A673 (cell line): ENCODE data around the gene PSMG1. TPM values are rescaled to one million over a fixed set of nuclear protein-coding genes. Genes with fewer than 3 reads are reported as not detected.

ENCODE experiments used
- Bru-seq: library from RNA; stranded (reverse); fragments of 400-500 nt; gene quantifications from one replicate; lab custom pipeline; 2021; lab: Mats Ljungman, UMichigan
- BruChase-seq, 2 experiments: library from RNA; stranded (reverse); fragments of 400-500 nt; gene quantifications; one replicate each; lab custom pipeline; 2021; lab: Mats Ljungman, UMichigan
- BruUV-seq: library from RNA; stranded (reverse); fragments of 400-500 nt; replicated peaks from 2 replicates; lab custom pipeline; 2021; lab: Mats Ljungman, UMichigan
- CTCF ChIA-PET: fragments of 300-600 bp; sonication (Branson Sonifier 250); formaldehyde crosslinking; loops from one replicate; lab custom pipeline; 2022; ENCODE audit warnings: antibody characterized with exemption; lab: Charles Lee
- POLR2A ChIA-PET: fragments of 300-600 bp; sonication (Branson Sonifier 250); formaldehyde crosslinking; loops from one replicate; lab custom pipeline; 2022; ENCODE audit warnings: antibody characterized with exemption; ENCODE audit not compliant: low non-redundant PET; lab: Charles Lee
- DNase-seq: peaks from one replicate; pipeline ENCODE4 v3.0.0-alpha.2; 2015; ENCODE audit warnings: low spot score
- H3K27ac ChIP-seq: fragments of 200-600 bp; sonication (generic); 2 replicates; pipeline ENCODE4 v1.5.1; 2016; ENCODE audit warnings: mixed run types, low read depth, mild to moderate bottlenecking, mixed read lengths, antibody characterized with exemption, low read length; ENCODE audit not compliant: poor library complexity, severe bottlenecking
- H3K27me3 ChIP-seq: fragments of 200-600 bp; sonication (generic); replicated peaks from 2 replicates; pipeline ENCODE4 v1.6.1; 2017; ENCODE audit warnings: mixed run types, low read depth, mild to moderate bottlenecking, mixed read lengths, antibody characterized with exemption, low read length; ENCODE audit not compliant: insufficient read depth, poor library complexity
- H3K36me3 ChIP-seq: fragments of 200-600 bp; sonication (generic); 2 replicates; pipeline ENCODE4 v1.6.1; 2016; ENCODE audit warnings: mixed run types, mild to moderate bottlenecking, mixed read lengths, antibody characterized with exemption, low read length; ENCODE audit not compliant: insufficient read depth, poor library complexity, severe bottlenecking
- H3K4me1 ChIP-seq: fragments of 200-600 bp; sonication (generic); 2 replicates; pipeline ENCODE4 v1.6.1; 2017; ENCODE audit warnings: mixed run types, mild to moderate bottlenecking, mixed read lengths, antibody characterized with exemption, low read length; ENCODE audit not compliant: insufficient read depth, poor library complexity, severe bottlenecking
- H3K4me3 ChIP-seq: fragments of 200-600 bp; sonication (generic); 2 replicates; pipeline ENCODE4 v1.5.1; 2016; ENCODE audit warnings: low read depth, mixed run types, mild to moderate bottlenecking, mixed read lengths, low read length; ENCODE audit not compliant: poor library complexity, severe bottlenecking
- H3K9me3 ChIP-seq: fragments of 200-600 bp; sonication (generic); 2 replicates; pipeline ENCODE4 v1.6.1; 2016; ENCODE audit warnings: mixed run types, low read depth, mild to moderate bottlenecking, mixed read lengths, antibody characterized with exemption, low read length; ENCODE audit not compliant: poor library complexity, severe bottlenecking
- CTCF ChIP-seq: fragments of 300-800, 200-600 bp; sonication (generic); conservative IDR thresholded peaks from 2 replicates; pipeline ENCODE4 v1.5.1; 2017; ENCODE audit warnings: low read depth, mild to moderate bottlenecking, antibody characterized with exemption, low read length, moderate library complexity, mixed read lengths
- EZH2 ChIP-seq: fragments of 200-600 bp; sonication (generic); IDR thresholded peaks from 2 replicates; pipeline ENCODE4 v1.6.1; 2017; ENCODE audit warnings: borderline replicate concordance, low read depth, mild to moderate bottlenecking, mixed read lengths, antibody characterized with exemption, low read length; ENCODE audit not compliant: poor library complexity, severe bottlenecking
- intact Hi-C: fragments of 100-400 bp; cut with micrococcal nuclease; formaldehyde crosslinking; loops from one replicate; pipeline ENCODE4 v1.10.0; 2022; ENCODE audit not compliant: unreplicated experiment
- long read RNA-seq: library from polyadenylated mRNA; stranded (forward); transcript quantifications from one replicate; pipeline ENCODE4 v2.0.0, GENCODE V29; 2022
- total RNA-seq: library from RNA; stranded (reverse); gene quantifications from 2 replicates; pipeline ENCODE4 v1.2.3, GENCODE V29; 2021

Gene PSMG1
- 96.5 and 101 TPM in 2 replicates for total RNA-seq
- percentile 90 among the genes with signal in this experiment for Bru-seq, nascent RNA
- BruChase-seq, experiment 1, labeled RNA remaining after a 2-hour chase, result percentile 90 among the genes with signal in this experiment
- BruChase-seq, experiment 2, labeled RNA remaining after a 6-hour chase, result percentile 90 among the genes with signal in this experiment
- long read RNA-seq, transcript PSMG1-201 (7 exons, 2,154 nt), result major isoform, 79 of 109 reads
- long read RNA-seq, transcript PSMG1-202 (6 exons, 907 nt), result minor isoform, 12 of 109 reads
- long read RNA-seq, partial matches to known transcripts, result 2 of 109 reads
- long read RNA-seq, other reads (novel, unspliced or antisense), result 13 of 109 reads

GRCh38 chr21:39183272-39184049 is at the start of gene PSMG1:
Gene PSMG1 (minus strand): TSS chr21:39183451. CDS start chr21:39183385, 66 bp downstream.
- no TSS peak for BruUV-seq
- TF ChIP-seq CTCF (no peak), EZH2 (no peak)
- ChIA-PET POLR2A (no interaction called here), CTCF (interaction anchor here (0.6 kb wide), 1 partner anchor 204 kb away, joined by 8 read pairs; no protein-coding TSS in a partner anchor)
- Histone ChIP-seq H3K4me3 (peak within 1 kb of the TSS; percentile 86), H3K36me3 (no peaks in the 10 kb centered on the region), H3K27me3 (no peaks in the 10 kb centered on the region), H3K27ac (peak within 1 kb of the TSS; percentile 95), H3K9me3 (no peaks in the 10 kb centered on the region), H3K4me1 (peaks cover 12% of the 10 kb centered on the region)
- intact Hi-C loops, result loop anchor here (5.0 kb wide), 2 partner anchors 204 to 259 kb away; no protein-coding TSS in a partner anchor
- peak; percentile 96 for DNase-seq

GRCh38 chr21:39232861-39233291 is 49.6 kb upstream of the PSMG1 start:
- TF ChIP-seq CTCF (no peak), EZH2 (no peak)
- CTCF ChIA-PET, result no interaction called here
- Histone ChIP-seq H3K9me3 (no peaks in the 10 kb centered on the region), H3K4me1 (no peaks in the 10 kb centered on the region), H3K27ac (no peak overlapping the region), H3K27me3 (no peaks in the 10 kb centered on the region), H3K36me3 (peaks cover 42% of the 10 kb centered on the region), H3K4me3 (no peak overlapping the region)
- intact Hi-C loops, result no loop called here
- BruUV-seq, result no TSS peak
- POLR2A ChIA-PET, result no interaction called here
- no peak for DNase-seq

- BruUV-seq, result no TSS peak
- intact Hi-C loops, result no loop called here
- Histone ChIP-seq H3K9me3 (no peaks in the 10 kb centered on the region), H3K4me1 (no peaks in the 10 kb centered on the region), H3K27me3 (no peaks in the 10 kb centered on the region), H3K27ac (no peak overlapping the region), H3K36me3 (peaks cover 13% of the 10 kb centered on the region), H3K4me3 (no peak overlapping the region)
- TF ChIP-seq CTCF (no peak), EZH2 (no peak)
- ChIA-PET CTCF (no interaction called here), POLR2A (interaction anchor here (0.7 kb wide), 1 partner anchor 91 kb away, joined by 3 read pairs; no protein-coding TSS in a partner anchor)
- no peak for DNase-seq
Measured at GRCh38 chr21:39224930-39225329, 41.7 kb upstream of the PSMG1 start.
